Measurements from ENCODE around the gene PDGFC. TPM values are rescaled to one million over a fixed set of nuclear protein-coding genes. Genes with fewer than 3 reads are reported as not detected.

The PDGFC gene
- total RNA-seq, 1 experiment from 2014 or later: 5.3 TPM

GRCh38 chr4:156953951-156954350 is 17.6 kb downstream of the PDGFC start:
- POLR2A ChIA-PET: no interaction called here
- no peak overlapping the region for H3K27ac Mint-ChIP-seq

More at GRCh38 chr4:156953951-156954350, 17.6 kb downstream of the PDGFC start:
- CTCF ChIA-PET: no interaction called here
- ATAC-seq: no peak
- TF ChIP-seq JUN (CRISPR knock-in tag; IDR thresholded peaks at IDR 0.05) (no peak), MAX (CRISPR knock-in tag; IDR thresholded peaks at IDR 0.05) (no peak), CDX4 (CRISPR knock-in tag; IDR thresholded peaks at IDR 0.05; ENCODE audit: borderline replicate concordance) (no peak), TEAD1 (CRISPR knock-in tag; IDR thresholded peaks at IDR 0.05) (no peak), ERG (CRISPR knock-in tag; IDR thresholded peaks at IDR 0.05) (no peak), RELA (CRISPR knock-in tag; IDR thresholded peaks at IDR 0.05; ENCODE audit: borderline replicate concordance) (no peak), ZNF423 (CRISPR knock-in tag; IDR thresholded peaks at IDR 0.05) (no peak), NFATC4 (CRISPR knock-in tag; IDR thresholded peaks at IDR 0.05) (no peak), ESRRA (CRISPR knock-in tag; IDR thresholded peaks at IDR 0.05; ENCODE audit: borderline replicate concordance) (no peak), IRF1 (CRISPR knock-in tag; IDR thresholded peaks at IDR 0.05) (no peak), ZMAT4 (CRISPR knock-in tag; IDR thresholded peaks at IDR 0.05) (no peak), ZSCAN18 (CRISPR knock-in tag; IDR thresholded peaks at IDR 0.05) (no peak), PREB (CRISPR knock-in tag; IDR thresholded peaks at IDR 0.05; ENCODE audit: borderline replicate concordance) (no peak), MXD4 (CRISPR knock-in tag; IDR thresholded peaks at IDR 0.05; ENCODE audit: borderline replicate concordance) (no peak), CTCF (IDR thresholded peaks at IDR 0.05) (no peak), ZNF138 (CRISPR knock-in tag; conservative IDR thresholded peaks at IDR 0.05) (no peak), FOXP1 (CRISPR knock-in tag; IDR thresholded peaks at IDR 0.05; ENCODE audit: borderline replicate concordance) (no peak), SP1 (CRISPR knock-in tag; conservative IDR thresholded peaks at IDR 0.05) (no peak), JAZF1 (CRISPR knock-in tag; IDR thresholded peaks at IDR 0.05) (no peak)
- Mint-ChIP-seq H3K4me3 (no peak overlapping the region), H3K9me3 (no peaks in the 10 kb centered on the region), H3K4me1 (peaks cover 24% of the 10 kb centered on the region), H3K36me3 (no peaks in the 10 kb centered on the region), H3K27me3 (ENCODE audit: low read depth) (no peaks in the 10 kb centered on the region)
- no peak for DNase-seq (ENCODE audit: low spot score)

Measured in WTC11 (cell line).